Measurements from ENCODE around the gene KRT16. TPM values are rescaled to one million over a fixed set of nuclear protein-coding genes. Genes with fewer than 3 reads are reported as not detected.
"Not testable (repeated sequence)": the region's sequence is repeated elsewhere in the genome, so short reads cannot be mapped to it uniquely, and the experiment has no call there.

The KRT16 gene
- total RNA-seq, 2 experiments from 2014 or later, result not detected

DNA sequence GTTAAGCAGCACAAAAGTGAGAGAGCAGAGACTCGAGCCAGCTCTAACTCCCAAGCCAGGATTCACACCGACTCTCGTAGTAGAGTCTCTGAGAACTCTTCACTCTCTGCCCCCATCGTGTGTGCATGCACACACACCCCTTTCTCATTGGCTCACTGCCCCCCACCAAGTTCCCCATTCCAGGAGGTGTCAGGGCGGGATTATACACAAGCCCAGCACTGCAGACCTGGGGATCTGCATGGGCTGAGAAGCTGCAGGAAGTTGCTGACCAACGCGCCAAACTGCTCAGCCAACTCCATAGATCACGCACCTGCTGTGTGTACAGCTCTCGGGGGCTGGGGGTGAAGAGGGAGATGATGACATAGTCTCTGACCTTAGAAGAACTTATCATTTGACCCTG is 2.2 kb upstream of the KRT16 start:
- POLR2A ChIA-PET; intact Hi-C loops (cut with micrococcal nuclease); CTCF ChIA-PET: not testable (repeated sequence)

DNA sequence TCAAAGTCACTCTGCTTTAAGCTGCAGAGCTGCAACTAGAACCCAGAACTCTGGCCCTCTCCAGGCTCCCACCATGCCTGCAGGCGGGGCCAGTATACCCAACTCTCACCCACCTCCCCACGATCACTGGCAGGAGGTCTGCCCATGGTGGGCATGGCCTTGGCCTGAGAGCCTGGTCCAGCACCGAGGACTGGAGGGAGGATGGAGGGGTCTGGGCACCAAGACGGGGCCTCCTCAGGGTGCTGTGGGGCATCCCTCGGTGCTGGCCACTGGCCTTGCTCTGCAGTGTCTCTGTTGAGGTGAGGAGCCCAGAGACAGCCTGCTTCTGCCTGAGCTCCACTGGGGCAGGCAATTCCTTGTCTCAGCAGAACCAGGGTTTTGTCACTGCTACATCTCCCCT is 1.5 kb upstream of the KRT16 start:
- H3K27ac Mint-ChIP-seq, result no peak overlapping the region
- H3K4me3 Mint-ChIP-seq, result no peak overlapping the region
- no peaks in the 10 kb centered on the region for H3K9me3 Mint-ChIP-seq
- H3K4me1 Mint-ChIP-seq (ENCODE audit: low read depth), result no peaks in the 10 kb centered on the region
- DNase-seq, result no peak
- peaks cover 12% of the 10 kb centered on the region for H3K27me3 Mint-ChIP-seq
- POLR2A ChIA-PET, result no interaction called here
- intact Hi-C loops (cut with micrococcal nuclease), result no loop called here
- CTCF ChIA-PET, result no interaction called here
- H3K36me3 Mint-ChIP-seq, result no peaks in the 10 kb centered on the region

More for the DNA sequence above, 2.2 kb upstream of the KRT16 start:
- not testable (repeated sequence) for H3K27ac Mint-ChIP-seq; H3K36me3 Mint-ChIP-seq; H3K4me1 Mint-ChIP-seq (ENCODE audit: low read depth); DNase-seq; H3K4me3 Mint-ChIP-seq; H3K9me3 Mint-ChIP-seq
- H3K27me3 Mint-ChIP-seq, result peaks cover 12% of the 10 kb centered on the region

DNA sequence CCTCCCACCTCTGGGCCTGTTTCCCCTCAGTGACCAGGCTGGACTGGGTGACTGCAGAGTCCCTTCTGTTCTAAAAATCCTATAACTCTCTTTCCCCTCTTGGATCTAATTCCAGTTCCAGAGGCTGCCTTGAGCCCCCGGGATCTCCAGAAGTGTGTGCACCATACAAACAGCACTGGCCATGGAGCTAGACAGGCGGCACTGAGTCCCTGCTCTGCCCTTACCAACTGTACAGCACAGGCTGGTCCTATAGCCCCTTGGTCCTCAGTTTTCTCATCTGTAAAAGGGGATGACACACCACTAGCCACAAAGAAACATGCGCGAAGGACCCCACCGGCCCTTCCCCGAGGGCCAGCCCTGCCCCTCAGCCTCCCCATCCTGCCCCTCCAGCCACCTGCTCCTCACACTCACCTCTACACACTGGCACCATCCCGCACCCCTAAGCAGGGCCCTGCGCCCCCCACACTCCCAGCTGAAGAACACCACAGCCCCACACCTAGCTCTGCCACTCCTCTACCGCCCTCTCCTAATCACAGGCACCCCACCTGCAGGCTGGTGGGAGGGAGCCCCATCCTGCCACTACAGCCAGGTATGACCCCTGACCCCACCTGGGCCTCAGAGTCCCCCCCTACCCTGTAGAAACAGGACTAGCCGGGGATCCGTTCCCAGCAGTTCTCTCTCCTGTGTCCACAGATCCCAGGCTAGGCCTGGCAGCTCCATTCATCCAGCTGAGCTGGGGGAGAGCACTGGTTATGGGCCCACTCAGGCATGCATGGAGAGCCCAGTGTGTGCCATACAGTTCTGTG is 913 bp upstream of the KRT16 start:
- H3K9me3 Mint-ChIP-seq, result no peaks in the 10 kb centered on the region
- DNase-seq, result no peak
- H3K4me1 Mint-ChIP-seq (ENCODE audit: low read depth), result no peaks in the 10 kb centered on the region
- H3K4me3 Mint-ChIP-seq, result no peak overlapping the region
- peaks cover 14% of the 10 kb centered on the region for H3K27me3 Mint-ChIP-seq
- intact Hi-C loops (cut with micrococcal nuclease), result no loop called here
- H3K36me3 Mint-ChIP-seq, result no peaks in the 10 kb centered on the region
- POLR2A ChIA-PET, result no interaction called here
- CTCF ChIA-PET, result no interaction called here
- no peak overlapping the region for H3K27ac Mint-ChIP-seq

DNA sequence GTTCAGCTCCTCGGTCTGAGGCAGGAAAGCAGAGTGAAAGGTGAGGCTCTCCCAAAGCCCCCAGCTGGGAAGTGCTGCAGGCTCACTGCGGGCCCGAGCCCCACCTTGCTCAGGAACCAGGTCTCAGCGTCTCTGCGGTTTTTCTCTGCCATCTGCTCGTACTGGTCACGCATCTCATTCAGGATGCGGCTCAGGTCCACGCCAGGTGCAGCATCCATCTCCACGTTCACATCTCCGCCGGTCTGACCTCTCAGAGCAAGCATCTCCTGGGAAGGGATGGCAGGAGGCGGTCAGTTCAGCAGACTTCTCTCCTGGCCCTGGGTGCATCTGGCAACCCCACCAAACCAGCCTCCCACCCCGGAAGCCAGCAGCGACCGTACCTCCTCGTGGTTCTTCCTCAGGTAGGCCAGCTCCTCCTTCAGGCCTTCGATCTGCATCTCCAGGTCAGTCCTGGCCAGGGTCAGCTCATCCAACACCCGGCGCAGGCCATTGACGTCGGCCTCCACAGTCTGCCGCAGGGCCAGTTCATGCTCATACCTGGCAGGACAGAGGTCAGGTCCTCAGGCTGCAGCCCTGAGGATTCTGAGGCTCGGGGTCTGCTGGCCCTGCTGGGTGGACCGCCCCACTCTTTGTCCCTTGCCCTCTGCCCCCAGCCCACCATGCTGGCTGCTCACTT is 1.5 kb downstream of the KRT16 start:
- intact Hi-C loops (cut with micrococcal nuclease), result no loop called here
- CTCF ChIA-PET, result interaction anchor here (1.9 kb wide), 1 partner anchor 38 kb away, joined by 7 read pairs; no protein-coding TSS in a partner anchor
- Mint-ChIP-seq H3K27me3 (peaks cover 18% of the 10 kb centered on the region), H3K9me3 (peaks cover 14% of the 10 kb centered on the region), H3K4me3 (no peak overlapping the region), H3K4me1 (ENCODE audit: low read depth) (no peaks in the 10 kb centered on the region), H3K36me3 (peaks cover 9% of the 10 kb centered on the region), H3K27ac (no peak overlapping the region)
- no peak for DNase-seq
- POLR2A ChIA-PET, result no interaction called here

DNA sequence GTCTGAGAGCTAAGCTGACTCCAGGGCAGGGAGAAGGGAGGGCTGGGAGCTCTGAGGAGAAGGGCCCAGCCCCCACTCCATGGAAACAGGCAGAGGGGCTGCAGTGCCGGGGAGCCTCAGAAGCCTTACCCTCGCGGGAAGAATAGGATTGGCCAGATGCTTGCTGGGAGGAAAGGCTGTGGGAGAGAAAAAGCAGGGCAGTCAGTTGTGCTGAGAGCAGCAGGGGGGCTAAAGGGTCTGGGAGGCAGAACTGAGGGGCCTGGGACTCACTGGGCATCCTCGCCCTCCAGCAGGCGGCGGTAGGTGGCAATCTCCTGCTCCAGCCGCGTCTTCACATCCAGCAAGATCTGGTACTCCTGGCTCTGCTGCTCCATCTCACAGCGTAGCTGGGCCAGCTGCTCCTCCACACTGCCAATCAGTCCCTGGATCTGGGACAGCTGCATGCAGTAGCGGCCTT is 2.5 kb downstream of the KRT16 start:
- intact Hi-C loops (cut with micrococcal nuclease); DNase-seq; H3K4me1 Mint-ChIP-seq (ENCODE audit: low read depth); H3K4me3 Mint-ChIP-seq; H3K27ac Mint-ChIP-seq; POLR2A ChIA-PET: not testable (repeated sequence)
- peaks cover 12% of the 10 kb centered on the region for H3K36me3 Mint-ChIP-seq
- CTCF ChIA-PET, result interaction anchor here (1.9 kb wide), 1 partner anchor 39 kb away, joined by 7 read pairs; no protein-coding TSS in a partner anchor
- H3K27me3 Mint-ChIP-seq, result peaks cover 20% of the 10 kb centered on the region
- H3K9me3 Mint-ChIP-seq, result peaks cover 19% of the 10 kb centered on the region

DNA sequence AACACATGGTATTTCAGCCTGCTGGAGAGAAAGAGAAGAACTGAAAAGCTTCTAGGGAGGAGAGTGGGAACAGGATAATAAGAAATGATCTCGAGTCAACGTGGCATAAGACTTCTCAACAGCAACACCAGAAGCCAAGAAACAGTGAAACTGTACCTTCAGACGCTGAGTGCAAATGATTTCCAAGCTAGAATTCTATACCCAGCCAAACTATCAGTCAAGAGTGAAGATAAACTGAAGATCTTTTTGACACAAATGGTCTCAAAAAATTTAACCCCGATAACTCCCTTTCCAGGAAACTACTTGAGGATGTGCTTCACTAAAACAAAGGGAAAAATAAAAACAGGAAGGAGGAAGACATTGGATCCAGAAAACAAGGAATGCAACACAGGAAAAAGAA is 5.6 kb downstream of the KRT16 start:
- POLR2A ChIA-PET, result not testable (repeated sequence)

DNA sequence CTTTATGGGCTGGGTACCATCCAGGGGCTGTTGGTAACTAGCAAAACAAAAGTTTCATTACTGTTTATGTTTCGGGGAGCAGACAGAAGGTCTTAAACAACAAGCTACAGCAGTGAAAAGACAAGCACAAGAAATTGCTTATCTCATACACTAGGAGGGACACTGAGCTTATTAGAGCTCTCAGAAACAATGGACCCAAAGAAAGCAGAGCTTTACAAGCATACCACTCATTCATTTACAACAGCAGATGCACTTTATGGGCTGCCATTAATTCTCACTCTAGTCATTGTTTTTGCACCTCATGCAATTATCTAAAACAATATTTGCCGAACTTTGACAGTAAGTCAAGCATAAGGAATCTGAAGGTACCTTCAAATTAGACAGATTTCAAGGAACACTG is 10.0 kb downstream of the KRT16 start:
- intact Hi-C loops (cut with micrococcal nuclease), result no loop called here
- H3K36me3 Mint-ChIP-seq, result peaks cover 12% of the 10 kb centered on the region
- ChIA-PET POLR2A (no interaction called here), CTCF (interaction anchor here (0.6 to 4.0 kb wide), 2 partner anchors 54 to 863 kb away, joined by 3 to 10 read pairs; no protein-coding TSS in a partner anchor)
- no peak overlapping the region for H3K4me3 Mint-ChIP-seq
- no peak for DNase-seq
- no peaks in the 10 kb centered on the region for H3K4me1 Mint-ChIP-seq (ENCODE audit: low read depth)
- H3K9me3 Mint-ChIP-seq, result peaks cover 17% of the 10 kb centered on the region
- peaks cover 18% of the 10 kb centered on the region for H3K27me3 Mint-ChIP-seq
- H3K27ac Mint-ChIP-seq, result no peak overlapping the region

More for the DNA sequence above, 5.6 kb downstream of the KRT16 start:
- Mint-ChIP-seq H3K9me3 (peaks cover 19% of the 10 kb centered on the region), H3K36me3 (peaks cover 12% of the 10 kb centered on the region), H3K27me3 (peaks cover 26% of the 10 kb centered on the region)
- H3K4me3 Mint-ChIP-seq; H3K27ac Mint-ChIP-seq; H3K4me1 Mint-ChIP-seq (ENCODE audit: low read depth); DNase-seq; intact Hi-C loops (cut with micrococcal nuclease): not testable (repeated sequence)
- CTCF ChIA-PET, result interaction anchor here (1.5 kb wide), 1 partner anchor 58 kb away, joined by 6 read pairs; no protein-coding TSS in a partner anchor

DNA sequence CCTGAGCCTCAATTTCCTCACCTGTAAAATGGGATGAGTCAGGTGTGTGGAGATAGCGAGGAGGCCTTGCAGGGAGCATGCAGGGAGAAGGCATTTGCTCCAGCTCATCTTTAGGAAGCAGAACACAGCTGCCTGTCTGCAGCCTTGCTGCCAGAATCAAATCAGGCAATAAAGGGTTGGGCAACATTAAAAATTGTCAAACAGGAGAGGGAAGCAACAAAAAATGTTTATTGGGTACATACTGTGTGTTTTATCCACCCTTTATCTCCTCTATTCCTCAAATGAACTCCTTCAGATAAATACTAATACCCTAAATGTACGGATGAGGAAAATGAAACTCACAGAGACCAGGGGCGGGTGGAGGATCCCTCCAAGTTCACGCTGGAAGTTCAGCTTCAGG is 12.2 kb downstream of the KRT16 start:
- H3K27me3 Mint-ChIP-seq, result peaks cover 11% of the 10 kb centered on the region
- ChIA-PET CTCF (interaction anchor here (4.0 kb wide), 1 partner anchor 51 kb away, joined by 10 read pairs; no protein-coding TSS in a partner anchor), POLR2A (no interaction called here)
- no peak overlapping the region for H3K27ac Mint-ChIP-seq
- H3K9me3 Mint-ChIP-seq, result no peaks in the 10 kb centered on the region
- no peak for DNase-seq
- intact Hi-C loops (cut with micrococcal nuclease), result no loop called here
- H3K4me3 Mint-ChIP-seq, result no peak overlapping the region
- H3K4me1 Mint-ChIP-seq (ENCODE audit: low read depth), result no peaks in the 10 kb centered on the region
- H3K36me3 Mint-ChIP-seq, result no peaks in the 10 kb centered on the region

DNA sequence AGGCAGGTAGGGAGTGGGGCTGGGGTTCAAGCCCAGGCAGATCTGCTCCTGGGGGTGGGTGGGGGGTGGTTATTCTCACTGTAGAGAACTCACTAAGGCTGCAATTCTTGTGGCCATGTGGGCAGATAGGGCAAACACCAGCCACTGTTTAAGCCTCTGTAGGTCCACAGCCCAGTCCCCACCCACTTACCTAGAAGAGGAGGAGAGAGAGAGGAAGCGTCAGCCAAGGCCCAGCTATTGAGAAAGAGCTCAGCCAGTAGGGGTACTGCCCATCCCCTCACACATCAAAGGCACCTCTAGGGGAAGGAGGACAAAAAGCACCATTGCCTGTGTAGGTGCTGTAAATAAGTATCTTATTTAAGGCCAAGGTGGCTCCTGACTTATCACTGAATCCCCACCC is 12.9 kb downstream of the KRT16 start:
- ChIA-PET POLR2A (no interaction called here), CTCF (no interaction called here)
- intact Hi-C loops (cut with micrococcal nuclease), result no loop called here
- no peak overlapping the region for H3K4me3 Mint-ChIP-seq
- H3K36me3 Mint-ChIP-seq, result no peaks in the 10 kb centered on the region
- no peak overlapping the region for H3K27ac Mint-ChIP-seq
- H3K9me3 Mint-ChIP-seq, result no peaks in the 10 kb centered on the region
- peaks cover 8% of the 10 kb centered on the region for H3K27me3 Mint-ChIP-seq
- DNase-seq, result no peak
- no peaks in the 10 kb centered on the region for H3K4me1 Mint-ChIP-seq (ENCODE audit: low read depth)

DNA sequence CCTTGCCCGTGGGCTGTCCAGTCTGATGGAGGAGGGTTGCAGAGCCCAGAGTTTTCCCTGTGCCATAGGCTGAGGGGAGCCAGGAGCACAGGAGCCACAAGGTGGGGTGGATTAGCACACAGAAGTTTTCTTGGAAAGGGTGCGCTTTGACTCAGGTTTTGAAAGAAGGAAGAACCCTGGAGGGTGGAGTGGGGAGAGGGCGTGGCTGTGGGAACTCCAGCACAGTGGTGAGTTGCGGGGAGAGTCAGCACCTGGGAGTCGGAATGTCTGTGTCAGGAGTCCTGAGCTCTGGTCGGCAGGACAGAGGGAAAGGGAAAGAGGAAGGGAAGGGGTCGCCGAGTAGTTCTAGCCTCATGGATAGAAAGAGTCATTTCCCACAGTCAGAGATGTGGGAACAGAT is 17.0 kb downstream of the KRT16 start:
- Mint-ChIP-seq H3K36me3 (no peaks in the 10 kb centered on the region), H3K27ac (no peak overlapping the region), H3K4me3 (no peak overlapping the region), H3K4me1 (ENCODE audit: low read depth) (no peaks in the 10 kb centered on the region), H3K9me3 (no peaks in the 10 kb centered on the region), H3K27me3 (no peaks in the 10 kb centered on the region)
- ChIA-PET POLR2A (no interaction called here), CTCF (no interaction called here)
- intact Hi-C loops (cut with micrococcal nuclease), result no loop called here
- DNase-seq, result no peak

DNA sequence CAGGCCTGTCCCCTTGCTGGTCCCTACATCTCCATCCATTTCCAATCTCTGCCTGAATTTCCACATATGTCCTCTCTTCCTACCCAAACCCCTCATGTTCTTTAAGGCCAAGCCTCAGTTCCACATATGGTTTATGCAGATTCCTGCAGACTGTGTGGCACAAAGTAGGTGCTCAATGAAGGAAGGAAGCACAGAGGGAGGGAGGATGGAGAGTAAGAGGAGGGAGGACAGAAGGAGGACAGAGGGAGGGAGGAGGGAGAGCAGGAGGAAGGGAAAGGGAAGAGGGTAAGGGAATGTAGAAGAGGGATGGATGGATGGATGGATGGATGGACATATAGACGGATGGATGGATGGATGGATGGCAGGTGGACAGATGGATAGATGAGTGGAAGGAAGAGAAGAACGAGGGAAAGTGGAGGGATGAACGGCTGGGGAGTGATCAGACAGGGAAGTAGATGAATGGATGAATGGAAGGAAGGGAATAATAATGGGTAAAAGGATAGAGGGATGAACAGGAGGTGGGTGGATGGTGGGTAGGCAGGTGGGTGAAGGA is 18.1 kb downstream of the KRT16 start:
- Mint-ChIP-seq H3K4me1 (ENCODE audit: low read depth) (no peaks in the 10 kb centered on the region), H3K4me3 (no peak overlapping the region), H3K27ac (no peak overlapping the region), H3K36me3 (no peaks in the 10 kb centered on the region), H3K9me3 (no peaks in the 10 kb centered on the region), H3K27me3 (peaks cover 1% of the 10 kb centered on the region)
- CTCF ChIA-PET, result interaction anchor here (1.9 kb wide), 1 partner anchor 45 kb away, joined by 6 read pairs; no protein-coding TSS in a partner anchor
- intact Hi-C loops (cut with micrococcal nuclease), result no loop called here
- POLR2A ChIA-PET, result no interaction called here
- no peak for DNase-seq

DNA sequence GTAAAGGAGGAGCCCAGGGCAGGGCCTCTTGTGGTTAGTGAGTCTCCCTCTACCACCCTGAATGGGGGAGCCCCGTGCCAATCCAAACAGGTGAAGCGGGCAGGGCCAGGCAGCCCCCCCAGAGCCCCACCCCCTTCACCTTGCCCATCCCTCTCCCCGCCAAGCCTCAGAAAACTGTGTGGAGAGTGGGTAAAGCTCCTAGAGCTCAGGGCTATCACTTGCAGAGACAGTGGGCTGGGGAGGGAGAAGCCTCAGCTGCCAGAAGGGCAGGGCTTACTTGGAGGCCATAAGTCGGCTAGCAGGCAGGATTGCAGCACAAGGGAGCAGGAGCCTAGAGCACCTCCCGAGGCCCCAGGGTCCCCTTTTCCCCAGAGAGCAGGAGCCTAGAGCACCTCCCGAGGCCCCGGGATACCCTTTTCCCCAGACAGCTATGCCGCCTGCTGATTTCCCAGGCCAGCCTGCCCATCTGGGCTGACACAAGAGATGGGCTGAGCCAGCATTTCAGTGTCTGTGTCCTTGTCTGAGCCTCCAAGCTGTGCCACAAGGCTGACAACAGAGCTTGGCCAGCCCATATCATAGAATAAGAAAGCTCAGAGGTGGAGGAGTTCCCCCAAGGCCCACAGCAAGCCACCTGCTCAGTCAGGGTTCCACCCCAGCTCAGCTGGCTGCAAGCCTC is 19.1 kb downstream of the KRT16 start:
- H3K9me3 Mint-ChIP-seq, result no peaks in the 10 kb centered on the region
- H3K36me3 Mint-ChIP-seq, result no peaks in the 10 kb centered on the region
- CTCF ChIA-PET, result interaction anchor here (1.0 to 1.9 kb wide), 2 partner anchors 44 to 271 kb away, joined by 3 to 6 read pairs; no protein-coding TSS in a partner anchor
- H3K4me1 Mint-ChIP-seq (ENCODE audit: low read depth), result no peaks in the 10 kb centered on the region
- intact Hi-C loops (cut with micrococcal nuclease), result no loop called here
- peaks cover 4% of the 10 kb centered on the region for H3K27me3 Mint-ChIP-seq
- H3K4me3 Mint-ChIP-seq, result no peak overlapping the region
- no peak for DNase-seq
- no peak overlapping the region for H3K27ac Mint-ChIP-seq
- POLR2A ChIA-PET, result no interaction called here

Data from activated CD4-positive, alpha-beta memory T cell treated with anti-CD3 and anti-CD28 coated beads for 36 hours (primary cell).